Endothelial cell of umbilical vein (primary cell): ENCODE data around the gene ERBB3. TPM values are rescaled to one million over a fixed set of nuclear protein-coding genes. Genes with fewer than 3 reads are reported as not detected.

Experiments used
- BruUV-seq: library from RNA; stranded (reverse); fragments of 400-500 nt; replicated peaks from 2 replicates; lab custom pipeline; 2021; lab: Mats Ljungman, UMichigan
- CTCF ChIA-PET: fragments of 300-600, 350-600 bp; sonication (Branson Sonifier 250); formaldehyde crosslinking; loops from one replicate; lab custom pipeline; 2021; ENCODE audit warnings: antibody characterized with exemption, inconsistent platforms; lab: Charles Lee
- POLR2A ChIA-PET: fragments of 300-600, 350-600 bp; sonication (Branson Sonifier 250); formaldehyde crosslinking; loops from one replicate; lab custom pipeline; 2021; ENCODE audit warnings: antibody characterized with exemption, inconsistent platforms; lab: Charles Lee
- DNase-seq: peaks from one replicate; pipeline ENCODE4 v3.0.0-alpha.2; 2011; ENCODE audit warnings: low read depth, low spot score
- FAIRE-seq: peaks from 2 replicates; lab custom pipeline; 2011; peaks lifted over from hg19 to GRCh38; lab: Jason Lieb, UNC
- H2AFZ ChIP-seq: 2 replicates; pipeline ENCODE4 v1.6.0; 2012; ENCODE audit warnings: low read depth, low read length, control low read depth, inconsistent platforms
- H3K27ac ChIP-seq: 2 replicates; pipeline ENCODE4 v1.5.1; 2011; ENCODE audit warnings: low read depth, mild to moderate bottlenecking, control low read depth, low read length, moderate library complexity; ENCODE audit not compliant: insufficient read depth
- H3K27me3 ChIP-seq, 2 experiments: 2 replicates each; pipeline versions ENCODE4 v1.6.0 to v1.6.1; 2011; ENCODE audit warnings: low read length in 2 of 2, mixed read lengths in 1 of 2; ENCODE audit not compliant: control insufficient read depth in 2 of 2, insufficient read depth in 2 of 2
- H3K36me3 ChIP-seq, 2 experiments: 2 replicates in 1 of 2; 3 replicates in 1 of 2; pipeline ENCODE4 v1.5.1; 2011; ENCODE audit warnings: low read length in 2 of 2, mild to moderate bottlenecking in 1 of 2, moderate library complexity in 1 of 2; ENCODE audit not compliant: control insufficient read depth in 2 of 2, insufficient read depth in 2 of 2; ENCODE audit errors: extremely low read depth in 1 of 2
- H3K4me1 ChIP-seq: 3 replicates; pipeline ENCODE4 v1.5.1; 2011; ENCODE audit warnings: mild to moderate bottlenecking, low read length; ENCODE audit not compliant: control insufficient read depth, insufficient read depth; ENCODE audit errors: extremely low read depth
- H3K4me2 ChIP-seq: 2 replicates; pipeline ENCODE4 v1.6.1; 2011; ENCODE audit warnings: low read length, control low read depth, mixed read lengths; ENCODE audit not compliant: insufficient read depth
- H3K4me3 ChIP-seq, 3 experiments: fragments of 200-600 bp in 1 of 3; sonication (generic), shearing (Covaris generic) in 1 of 3; replicated peaks in 1 of 3; 2 replicates each; pipeline ENCODE4 v1.5.1; 2011 to 2016; ENCODE audit warnings: control low read depth in 3 of 3, low read length in 3 of 3, mild to moderate bottlenecking in 2 of 3, inconsistent platforms in 1 of 3, low read depth in 1 of 3, moderate library complexity in 1 of 3; ENCODE audit not compliant: insufficient read depth in 1 of 3
- H3K79me2 ChIP-seq: 2 replicates; pipeline ENCODE4 v1.6.0; 2012; ENCODE audit warnings: low read length, inconsistent platforms; ENCODE audit not compliant: control insufficient read depth, insufficient read depth
- H3K9ac ChIP-seq: replicated peaks from 2 replicates; pipeline ENCODE3; 2011; ENCODE audit warnings: low read length, control low read depth; ENCODE audit not compliant: insufficient read depth; ENCODE audit errors: extremely low read depth
- H3K9me1 ChIP-seq: replicated peaks from 3 replicates; pipeline ENCODE4 v1.6.0; 2011; ENCODE audit warnings: mild to moderate bottlenecking, low read length; ENCODE audit not compliant: control insufficient read depth, insufficient read depth; ENCODE audit errors: extremely low read depth
- H3K9me3 ChIP-seq: replicated peaks from 2 replicates; pipeline ENCODE4 v1.5.1; 2012; ENCODE audit warnings: low read length, inconsistent platforms; ENCODE audit not compliant: control insufficient read depth, insufficient read depth
- H4K20me1 ChIP-seq: replicated peaks from 2 replicates; pipeline ENCODE3; 2011; ENCODE audit warnings: mild to moderate bottlenecking, low read length; ENCODE audit not compliant: control insufficient read depth, insufficient read depth; ENCODE audit errors: extremely low read depth
- CTCF ChIP-seq, 2 donors: IDR thresholded peaks; 1 replicate in 1 of 2; 2 replicates in 1 of 2; pipeline ENCODE4 v1.5.1; 2011; ENCODE audit warnings: low read length in 2 of 2, mild to moderate bottlenecking in 2 of 2, moderate library complexity in 2 of 2, control low read depth in 1 of 2, inconsistent platforms in 1 of 2, low read depth in 1 of 2; ENCODE audit not compliant: insufficient read depth in 1 of 2; ENCODE audit errors: extremely low read depth in 1 of 2
- EZH2 ChIP-seq: IDR thresholded peaks from 2 replicates; pipeline ENCODE4 v1.6.1; 2012; ENCODE audit warnings: borderline replicate concordance, low read depth, mild to moderate bottlenecking, moderate library complexity, low read length, inconsistent platforms; ENCODE audit not compliant: severe bottlenecking
- FOS ChIP-seq: IDR thresholded peaks from 2 replicates; pipeline ENCODE4 v1.6.1; 2011; ENCODE audit warnings: mild to moderate bottlenecking, low read length, moderate library complexity, borderline replicate concordance; ENCODE audit not compliant: insufficient read depth
- GATA2 ChIP-seq: IDR thresholded peaks from 2 replicates; pipeline ENCODE4 v1.7.0; 2011; ENCODE audit warnings: low read depth, mild to moderate bottlenecking, moderate library complexity, mixed read lengths, low read length; ENCODE audit not compliant: insufficient read length, insufficient read depth
- JUN ChIP-seq: IDR thresholded peaks from 2 replicates; pipeline ENCODE4 v1.6.1; 2011; ENCODE audit warnings: borderline replicate concordance, low read depth; ENCODE audit not compliant: insufficient read length, insufficient read depth
- MYC ChIP-seq: IDR thresholded peaks from one replicate; pipeline ENCODE4 v1.6.1; 2011; ENCODE audit warnings: mild to moderate bottlenecking, low read depth, low read length
- POLR2A ChIP-seq: IDR thresholded peaks from 2 replicates; pipeline ENCODE4 v1.6.1; 2012; ENCODE audit warnings: low read depth, mild to moderate bottlenecking, control low read depth, low read length
- POLR2AphosphoS5 ChIP-seq: IDR thresholded peaks from 2 replicates; pipeline ENCODE4 v1.6.1; 2012; ENCODE audit warnings: low read depth, mild to moderate bottlenecking, control low read depth, low read length, moderate library complexity; ENCODE audit not compliant: insufficient read depth
- dilution Hi-C: fragments of 300-500 bp; cut with MboI; formaldehyde crosslinking; loops from one replicate; pipeline ENCODE4 v1.15.0; 2019; ENCODE audit warnings: low sequenced_read_pairs; ENCODE audit not compliant: extremely low pct_ligation_motif_present
- intact Hi-C: fragments of 100-400 bp; cut with micrococcal nuclease; formaldehyde crosslinking; loops from one replicate; pipeline ENCODE4 v1.10.0; 2022
- polyA plus RNA-seq, 4 experiments: library from polyadenylated mRNA; depleted of rRNA in 3 of 4; stranded (reverse) in 3 of 4; unstranded in 1 of 4; fragments of >200 nt; gene quantifications; 2 replicates each; pipeline versions ENCODE4 v1.2.1 to v1.2.3, GENCODE V29; 2011 to 2012; ENCODE audit warnings: missing spikeins in 1 of 4
- total RNA-seq: library from RNA; stranded (reverse); gene quantifications from 2 replicates; pipeline ENCODE4 v1.2.3, GENCODE V29; 2021
- TF ChIP-seq, protein P1 (sequence below): IDR thresholded peaks from 2 replicates; pipeline ENCODE4 v1.6.1; 2011; ENCODE audit not compliant: insufficient read depth, insufficient read length

The ERBB3 gene
- total and polyA plus RNA-seq, 2 donors (not counting 3 experiments of a cell fraction or from before 2014, with no cell fraction given) = 0.11 to 1.5 TPM

DNA sequence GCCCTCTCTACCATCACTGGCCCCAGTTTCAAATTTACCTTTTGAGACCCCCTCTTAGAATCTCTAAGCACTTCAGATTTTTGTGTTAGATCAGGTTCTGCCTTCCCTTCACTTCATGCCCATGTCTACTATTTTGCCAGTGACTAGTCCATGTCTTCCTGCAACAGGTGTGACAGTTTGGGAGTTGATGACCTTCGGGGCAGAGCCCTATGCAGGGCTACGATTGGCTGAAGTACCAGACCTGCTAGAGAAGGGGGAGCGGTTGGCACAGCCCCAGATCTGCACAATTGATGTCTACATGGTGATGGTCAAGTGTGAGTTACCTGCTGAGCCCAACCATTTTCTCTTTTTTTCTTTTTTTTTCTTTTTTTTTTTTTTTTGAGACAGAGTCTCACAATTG, 18.6 kb downstream of the ERBB3 start:
- Histone ChIP-seq H3K79me2 (no peaks in the 10 kb centered on the region), H3K4me2 (no peak overlapping the region), H4K20me1 (no peaks in the 10 kb centered on the region), H3K27me3 (peaks cover 15 to 19% of the 10 kb centered on the region in 2 experiments), H3K4me3 (no peak overlapping the region), H3K36me3 (no peaks in the 10 kb centered on the region), H3K9ac (no peak overlapping the region), H2AFZ (no peak overlapping the region), H3K9me3 (no peaks in the 10 kb centered on the region), H3K4me1 (peaks cover 28% of the 10 kb centered on the region), H3K27ac (no peak overlapping the region), H3K9me1 (no peaks in the 10 kb centered on the region)
- ChIA-PET POLR2A (interaction anchor here (0.7 kb wide), 1 partner anchor 17 kb away, joined by 6 read pairs; no protein-coding TSS in a partner anchor), CTCF (no interaction called here)
- no peak for FAIRE-seq
- dilution Hi-C loops = no loop called here
- intact Hi-C loops = no loop called here
- TF ChIP-seq POLR2AphosphoS5 = no peak
- TF ChIP-seq, protein P1, sequence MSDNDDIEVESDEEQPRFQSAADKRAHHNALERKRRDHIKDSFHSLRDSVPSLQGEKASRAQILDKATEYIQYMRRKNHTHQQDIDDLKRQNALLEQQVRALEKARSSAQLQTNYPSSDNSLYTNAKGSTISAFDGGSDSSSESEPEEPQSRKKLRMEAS = no peak
- TF ChIP-seq EZH2 = no peak
- no peak for TF ChIP-seq POLR2A
- TF ChIP-seq MYC = no peak
- TF ChIP-seq FOS = no peak
- no peak for TF ChIP-seq CTCF (IDR thresholded peaks at IDR 0.05; ENCODE audit: extremely low read depth in 1 of 2, insufficient read depth in 1 of 2, low read depth in 1 of 2, low read length in 2 of 2)
- no peak for TF ChIP-seq GATA2
- TF ChIP-seq JUN = no peak
- no TSS peak for BruUV-seq
- DNase-seq = no peak
